HUES48 (cell line): ENCODE data around the gene RSF1.
A peak's percentile ranks its signal among the peaks of the same experiment; 100 is the strongest.
"Not testable (repeated sequence)": the region's sequence is repeated elsewhere in the genome, so short reads cannot be mapped to it uniquely, and the experiment has no call there.

ENCODE experiments used
- H3K27ac ChIP-seq: one replicate; pipeline ENCODE4 v1.7.0; 2013; ENCODE audit warnings: low read depth, low read length, inconsistent platforms
- H3K27me3 ChIP-seq: 2 replicates; pipeline ENCODE4 v1.6.1; 2013; ENCODE audit warnings: mild to moderate bottlenecking, low read length; ENCODE audit not compliant: control insufficient read depth, insufficient read depth
- H3K36me3 ChIP-seq: 2 replicates; pipeline ENCODE4 v1.6.1; 2013; ENCODE audit warnings: low read length; ENCODE audit not compliant: control insufficient read depth, insufficient read depth
- H3K4me1 ChIP-seq: 2 replicates; pipeline ENCODE4 v1.6.1; 2013; ENCODE audit warnings: mild to moderate bottlenecking, low read length; ENCODE audit not compliant: control insufficient read depth, insufficient read depth
- H3K4me3 ChIP-seq: 2 replicates; pipeline ENCODE4 v1.5.1; 2013; ENCODE audit warnings: mild to moderate bottlenecking, low read depth, low read length
- H3K9ac ChIP-seq: 2 replicates; pipeline ENCODE4 v1.6.1; 2013; ENCODE audit warnings: mild to moderate bottlenecking, low read depth, low read length, moderate library complexity
- H3K9me3 ChIP-seq: 2 replicates; pipeline ENCODE4 v1.6.1; 2013; ENCODE audit warnings: low read length; ENCODE audit not compliant: control insufficient read depth, insufficient read depth

The RSF1 gene, protein sequence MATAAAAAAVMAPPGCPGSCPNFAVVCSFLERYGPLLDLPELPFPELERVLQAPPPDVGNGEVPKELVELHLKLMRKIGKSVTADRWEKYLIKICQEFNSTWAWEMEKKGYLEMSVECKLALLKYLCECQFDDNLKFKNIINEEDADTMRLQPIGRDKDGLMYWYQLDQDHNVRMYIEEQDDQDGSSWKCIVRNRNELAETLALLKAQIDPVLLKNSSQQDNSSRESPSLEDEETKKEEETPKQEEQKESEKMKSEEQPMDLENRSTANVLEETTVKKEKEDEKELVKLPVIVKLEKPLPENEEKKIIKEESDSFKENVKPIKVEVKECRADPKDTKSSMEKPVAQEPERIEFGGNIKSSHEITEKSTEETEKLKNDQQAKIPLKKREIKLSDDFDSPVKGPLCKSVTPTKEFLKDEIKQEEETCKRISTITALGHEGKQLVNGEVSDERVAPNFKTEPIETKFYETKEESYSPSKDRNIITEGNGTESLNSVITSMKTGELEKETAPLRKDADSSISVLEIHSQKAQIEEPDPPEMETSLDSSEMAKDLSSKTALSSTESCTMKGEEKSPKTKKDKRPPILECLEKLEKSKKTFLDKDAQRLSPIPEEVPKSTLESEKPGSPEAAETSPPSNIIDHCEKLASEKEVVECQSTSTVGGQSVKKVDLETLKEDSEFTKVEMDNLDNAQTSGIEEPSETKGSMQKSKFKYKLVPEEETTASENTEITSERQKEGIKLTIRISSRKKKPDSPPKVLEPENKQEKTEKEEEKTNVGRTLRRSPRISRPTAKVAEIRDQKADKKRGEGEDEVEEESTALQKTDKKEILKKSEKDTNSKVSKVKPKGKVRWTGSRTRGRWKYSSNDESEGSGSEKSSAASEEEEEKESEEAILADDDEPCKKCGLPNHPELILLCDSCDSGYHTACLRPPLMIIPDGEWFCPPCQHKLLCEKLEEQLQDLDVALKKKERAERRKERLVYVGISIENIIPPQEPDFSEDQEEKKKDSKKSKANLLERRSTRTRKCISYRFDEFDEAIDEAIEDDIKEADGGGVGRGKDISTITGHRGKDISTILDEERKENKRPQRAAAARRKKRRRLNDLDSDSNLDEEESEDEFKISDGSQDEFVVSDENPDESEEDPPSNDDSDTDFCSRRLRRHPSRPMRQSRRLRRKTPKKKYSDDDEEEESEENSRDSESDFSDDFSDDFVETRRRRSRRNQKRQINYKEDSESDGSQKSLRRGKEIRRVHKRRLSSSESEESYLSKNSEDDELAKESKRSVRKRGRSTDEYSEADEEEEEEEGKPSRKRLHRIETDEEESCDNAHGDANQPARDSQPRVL (N-terminal part only)

DNA sequence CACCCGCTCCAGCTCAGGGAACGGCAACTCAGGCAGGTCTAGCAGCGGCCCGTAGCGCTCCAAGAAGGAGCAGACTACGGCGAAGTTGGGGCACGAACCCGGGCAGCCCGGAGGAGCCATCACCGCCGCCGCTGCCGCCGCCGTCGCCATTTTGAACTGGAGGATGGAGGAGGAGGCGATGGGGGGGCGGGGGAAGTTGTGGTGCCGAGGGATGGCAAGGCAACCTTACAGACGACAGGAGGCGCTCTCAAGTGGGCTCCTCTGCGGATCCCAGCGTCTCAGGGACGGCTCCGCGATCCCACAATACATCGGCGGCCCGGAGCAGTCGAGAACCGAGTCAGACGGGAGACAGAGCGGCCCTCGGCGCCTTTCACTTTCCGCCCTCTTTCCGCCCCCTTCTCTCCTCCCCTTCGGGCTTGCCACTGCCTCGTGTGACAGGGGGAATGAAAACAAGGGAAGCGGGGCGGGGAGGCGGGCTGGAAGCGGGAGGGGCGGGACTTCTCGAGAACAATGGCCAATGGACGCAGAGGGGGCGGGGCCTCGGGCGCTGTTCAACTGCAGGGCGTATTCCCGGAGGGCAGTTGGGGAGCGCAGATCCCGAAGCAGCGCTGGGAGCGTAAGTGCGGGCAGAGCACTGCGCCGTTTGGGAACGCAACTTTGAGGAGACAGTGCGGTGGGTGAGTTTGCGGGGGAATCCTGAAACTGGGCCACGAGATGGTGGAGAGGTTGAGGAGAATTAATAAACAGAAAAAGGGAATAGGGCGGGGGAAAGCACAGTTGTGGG is at the start of gene RSF1, which contains the start of gene AAMDC:
RSF1 (minus strand) TSS at position 158 of the 784 bp plus-strand sequence; CDS start at position 150, 8 bp downstream.
AAMDC (plus strand) TSS at position 580 of the 784 bp plus-strand sequence. CDS start 21,353 bp downstream, outside the sequence.
- Histone ChIP-seq H3K9me3 (no peaks in the 10 kb centered on the region), H3K4me1 (peaks cover 3% of the 10 kb centered on the region; the same call in 1 of the 2 replicates), H3K4me3 (peak within 1 kb of the TSS; percentile 90), H3K27ac (peak within 1 kb of the TSS; percentile 92), H3K36me3 (no peaks in the 10 kb centered on the region), H3K27me3 (no peaks in the 10 kb centered on the region), H3K9ac (peak within 1 kb of the TSS; percentile 91)

DNA sequence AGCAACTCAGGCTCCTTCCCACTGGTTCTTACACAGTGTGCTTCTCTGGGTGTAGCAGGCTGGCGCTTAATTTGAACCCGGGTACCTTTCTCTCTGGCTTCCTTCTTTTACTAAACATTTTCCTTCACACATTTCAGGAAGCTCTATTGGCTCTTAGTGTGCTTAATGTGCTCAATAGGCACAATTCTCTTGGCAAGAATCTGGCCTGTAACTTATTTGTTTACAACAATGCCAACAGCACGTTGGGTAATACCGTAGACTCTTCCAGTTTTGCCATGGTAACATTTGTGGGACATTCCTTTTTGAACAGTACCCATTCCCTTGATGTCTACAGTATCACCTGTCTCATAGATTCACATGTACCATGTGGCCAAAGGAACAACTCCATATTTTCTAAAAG is 48.2 kb upstream of the RSF1 start:
- 0 out of 2 replicates have a peak, but pooled peaks cover 7% of the 10 kb centered on the region for H3K36me3 ChIP-seq
- H3K4me3 ChIP-seq = no peak overlapping the region
- no peaks in the 10 kb centered on the region for H3K9me3 ChIP-seq
- no peaks in the 10 kb centered on the region for H3K4me1 ChIP-seq
- no peak overlapping the region for H3K27ac ChIP-seq
- H3K9ac ChIP-seq = no peak overlapping the region
- no peaks in the 10 kb centered on the region for H3K27me3 ChIP-seq

DNA sequence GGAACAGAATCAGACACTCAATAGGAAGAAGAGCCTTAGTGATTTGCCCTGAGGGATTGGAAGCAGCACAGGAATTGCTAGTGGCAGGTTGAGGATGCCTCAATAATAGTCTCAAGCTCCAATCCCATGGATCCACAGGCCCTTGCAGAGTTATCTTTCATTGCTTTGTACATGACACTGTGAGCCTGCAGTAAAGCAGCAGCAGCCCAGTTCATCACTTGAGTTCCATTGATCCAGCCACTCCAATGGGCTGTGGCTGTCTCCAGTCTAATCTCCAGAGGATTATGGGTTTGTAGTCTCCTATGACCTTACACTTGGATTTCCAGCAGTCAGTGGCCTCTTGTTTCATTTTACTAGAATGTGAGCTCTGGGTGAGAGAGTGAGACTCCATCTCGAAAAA is 45.8 kb upstream of the RSF1 start:
- Histone ChIP-seq H3K4me1 (no peaks in the 10 kb centered on the region), H3K27ac (no peak overlapping the region), H3K9me3 (no peaks in the 10 kb centered on the region), H3K27me3 (no peaks in the 10 kb centered on the region), H3K4me3 (no peak overlapping the region), H3K9ac (no peak overlapping the region), H3K36me3 (0 out of 2 replicates have a peak, but pooled peaks cover 7% of the 10 kb centered on the region)

DNA sequence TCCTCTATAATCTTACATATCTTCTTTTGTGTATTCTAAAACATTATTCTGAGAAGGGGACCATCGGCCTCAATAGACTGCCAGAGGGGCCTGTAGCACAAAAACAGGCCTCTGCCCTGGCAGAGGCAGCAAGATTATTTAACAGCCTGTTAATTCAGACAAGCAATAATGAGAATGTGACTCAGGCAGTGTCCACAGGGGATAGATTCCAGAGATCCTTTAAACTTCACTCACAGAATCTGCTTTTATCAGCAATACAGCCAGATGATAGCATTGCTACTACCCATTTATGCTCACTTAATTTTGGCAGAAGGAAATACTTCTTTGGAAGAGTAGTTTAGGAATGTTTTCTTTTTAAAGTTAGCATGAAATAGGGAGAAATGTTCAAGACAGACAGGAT is 45.3 kb upstream of the RSF1 start:
- H3K27me3 ChIP-seq = no peaks in the 10 kb centered on the region
- 0 out of 2 replicates have a peak, but pooled peaks cover 7% of the 10 kb centered on the region for H3K36me3 ChIP-seq
- no peaks in the 10 kb centered on the region for H3K4me1 ChIP-seq
- H3K9me3 ChIP-seq = no peaks in the 10 kb centered on the region
- H3K9ac ChIP-seq = no peak overlapping the region
- H3K27ac ChIP-seq = no peak overlapping the region
- H3K4me3 ChIP-seq = no peak overlapping the region

DNA sequence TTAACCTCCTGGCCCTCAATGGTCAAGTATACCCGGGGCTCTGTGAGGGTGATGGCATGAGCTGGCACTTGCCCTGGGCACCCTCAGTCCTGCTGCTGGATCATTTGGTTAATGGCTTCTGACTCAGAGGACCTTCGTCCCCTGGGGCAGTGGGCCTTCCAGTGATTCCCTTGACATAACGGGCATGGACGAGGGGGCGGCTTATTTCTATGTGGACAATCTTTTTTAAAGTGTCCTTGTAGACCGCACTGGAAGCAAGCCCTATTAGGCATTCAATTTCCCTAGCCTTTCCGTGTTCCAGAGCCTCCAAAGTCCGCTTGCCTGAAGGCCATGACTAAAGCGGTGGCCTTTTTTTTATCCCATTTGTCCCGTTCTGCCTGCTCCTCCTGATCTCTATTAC is 40.9 kb upstream of the RSF1 start:
- not testable (repeated sequence) for H3K36me3 ChIP-seq, H3K4me1 ChIP-seq, H3K9me3 ChIP-seq, H3K9ac ChIP-seq, H3K4me3 ChIP-seq, H3K27me3 ChIP-seq, H3K27ac ChIP-seq

DNA sequence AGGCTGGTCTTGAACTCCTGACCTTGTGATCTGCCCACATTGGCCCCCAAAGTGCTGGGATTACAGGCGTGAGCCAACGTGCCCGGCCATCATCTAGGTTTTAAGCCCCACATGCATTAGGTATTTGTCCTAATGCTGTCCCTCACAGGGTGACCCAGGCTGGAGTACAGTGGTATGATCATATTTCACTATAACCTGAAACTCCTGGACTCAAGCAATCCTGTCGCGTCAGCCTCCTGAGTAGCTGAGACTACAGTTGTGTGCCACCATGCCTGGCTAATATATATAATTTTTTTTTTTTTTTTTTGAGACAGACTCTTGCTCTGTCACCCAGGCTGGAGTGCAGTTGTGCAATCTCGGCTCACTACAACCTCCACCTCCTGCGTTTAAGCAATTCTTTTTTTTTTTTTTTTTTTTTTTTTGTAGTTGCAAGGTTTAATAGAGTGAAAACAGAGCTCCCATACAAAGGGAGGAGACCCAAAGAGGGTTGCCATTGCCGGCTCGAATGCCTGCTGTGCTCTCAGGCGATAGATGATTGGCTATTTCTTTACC is 37.5 kb upstream of the RSF1 start:
- not testable (repeated sequence) for H3K4me1 ChIP-seq, H3K27ac ChIP-seq, H3K4me3 ChIP-seq, H3K9ac ChIP-seq, H3K36me3 ChIP-seq, H3K27me3 ChIP-seq
- H3K9me3 ChIP-seq = peaks cover 33% of the 10 kb centered on the region

DNA sequence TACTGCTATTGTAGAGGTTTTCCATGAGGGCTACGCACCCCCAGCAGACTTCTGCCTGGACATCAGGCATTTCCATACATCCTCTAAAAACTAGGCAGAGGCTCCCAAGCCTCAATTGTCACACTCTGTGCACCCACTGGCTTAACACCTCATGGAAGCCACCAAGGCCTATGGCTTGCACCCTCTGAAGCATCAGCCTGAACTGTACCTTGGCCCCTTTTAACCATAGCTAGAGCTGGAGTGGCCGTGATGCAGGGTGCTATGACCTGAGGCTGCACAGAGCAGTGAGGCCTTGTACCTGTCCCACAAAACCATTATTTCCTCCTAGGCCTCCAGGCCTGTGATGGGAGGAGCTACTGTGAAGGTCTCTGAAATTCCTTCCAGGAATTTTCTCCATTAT is 34.3 kb upstream of the RSF1 start:
- Histone ChIP-seq H3K27ac (no peak overlapping the region), H3K4me1 (no peaks in the 10 kb centered on the region), H3K9ac (no peak overlapping the region), H3K27me3 (no peaks in the 10 kb centered on the region), H3K36me3 (0 out of 2 replicates have a peak, but pooled peaks cover 5% of the 10 kb centered on the region), H3K4me3 (no peak overlapping the region), H3K9me3 (peaks cover 37% of the 10 kb centered on the region)

DNA sequence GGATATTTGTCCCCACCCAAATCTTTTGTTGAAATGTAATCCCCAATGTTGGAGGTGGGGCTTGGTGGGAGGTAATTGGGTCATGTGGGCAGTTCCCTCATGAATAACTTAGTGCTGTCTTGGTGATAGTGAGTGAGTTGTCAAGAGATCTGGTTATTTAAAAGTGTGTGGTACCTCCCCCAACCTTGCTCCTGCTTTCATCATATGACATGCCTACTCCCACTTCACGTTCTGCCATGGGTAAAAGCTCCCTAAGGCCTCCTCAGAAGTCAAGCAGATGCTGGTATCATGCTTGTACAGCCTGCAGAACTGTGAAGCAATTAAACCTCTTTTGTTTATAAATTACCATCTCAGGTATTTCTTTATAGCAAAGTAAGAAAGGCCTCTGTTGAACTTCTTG is 31.0 kb upstream of the RSF1 start:
- H3K27ac ChIP-seq = no peak overlapping the region
- H3K9ac ChIP-seq = no peak overlapping the region
- no peaks in the 10 kb centered on the region for H3K27me3 ChIP-seq
- H3K36me3 ChIP-seq = 0 out of 2 replicates have a peak, but pooled peaks cover 4% of the 10 kb centered on the region
- H3K4me1 ChIP-seq = no peaks in the 10 kb centered on the region
- peaks cover 31% of the 10 kb centered on the region for H3K9me3 ChIP-seq
- H3K4me3 ChIP-seq = no peak overlapping the region

DNA sequence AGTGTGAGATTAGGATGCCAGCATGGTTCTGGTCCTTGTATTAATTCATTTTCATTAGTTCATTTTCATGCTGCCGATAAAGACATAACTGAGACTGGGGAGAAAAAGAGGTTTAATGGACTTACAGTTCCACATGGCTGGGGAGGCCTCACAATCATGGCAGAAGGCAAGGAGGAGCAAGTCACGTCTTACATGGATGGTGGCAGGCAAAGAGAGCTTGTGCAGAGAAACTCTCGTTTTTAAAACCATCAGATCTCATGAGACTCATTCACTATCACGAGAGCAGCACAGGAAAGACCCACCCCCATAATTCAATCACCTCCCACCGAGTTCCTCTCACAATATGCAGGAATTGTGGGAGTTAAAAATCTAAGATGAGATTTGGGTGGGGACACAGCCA is 23.2 kb upstream of the RSF1 start:
- not testable (repeated sequence) for H3K9ac ChIP-seq, H3K27ac ChIP-seq, H3K4me3 ChIP-seq, H3K4me1 ChIP-seq, H3K27me3 ChIP-seq, H3K36me3 ChIP-seq, H3K9me3 ChIP-seq
